SK-MEL-5 (cell line): ENCODE data around the gene GNG8. TPM values are rescaled to one million over a fixed set of nuclear protein-coding genes. Genes with fewer than 3 reads are reported as not detected.

Experiments used
- DNase-seq: peaks from one replicate; pipeline ENCODE4 v3.0.0-alpha.2; 2016; ENCODE audit warnings: low read depth, low spot score
- in situ Hi-C: cut with HindIII; loops from 2 replicates; pipeline ENCODE4 v1.10.0; 2016; ENCODE audit warnings: low sequenced_read_pairs, high pct_unique_total_duplicates, low pct_unique_long_range_greater_than_20kb
- polyA plus RNA-seq, 2 experiments: library from polyadenylated mRNA; depleted of rRNA; stranded (reverse); fragments of >200 nt; gene quantifications; 2 replicates each; pipeline ENCODE4 v1.2.3, GENCODE V29; 2015
- total RNA-seq: library from RNA; depleted of rRNA; stranded (reverse); fragments of >200 nt; shearing (Covaris generic); gene quantifications from 2 replicates; pipeline ENCODE4 v1.2.3, GENCODE V29; 2014; rRNA removed

Gene GNG8
- not detected in 2 replicates for total RNA-seq
- polyA plus RNA-seq (2015; cell fraction: cytosol; rRNA removed): not detected in 2 replicates
- not detected in 2 replicates for polyA plus RNA-seq (2015; cell fraction: nucleus; rRNA removed)

- no peak for DNase-seq
- in situ Hi-C loops: no loop called here
These were observed at the start of gene GNG8 for GRCh38 chr19:46635920-46636761. Gene GNG8 (minus strand): TSS chr19:46636202. CDS start chr19:46634682, 1,520 bp downstream.

GRCh38 chr19:46685189-46685588 is 49.2 kb upstream of the GNG8 start:
- no peak for DNase-seq
- in situ Hi-C loops: no loop called here

GRCh38 chr19:46678110-46678732 is 42.2 kb upstream of the GNG8 start:
- DNase-seq: peak; percentile 71
- in situ Hi-C loops: no loop called here

GRCh38 chr19:46674416-46675178 is 38.6 kb upstream of the GNG8 start:
- DNase-seq: peak; percentile 81
- in situ Hi-C loops: no loop called here

GRCh38 chr19:46670813-46671212 is 34.8 kb upstream of the GNG8 start:
- no peak for DNase-seq
- in situ Hi-C loops: no loop called here

GRCh38 chr19:46668662-46669061 is 32.7 kb upstream of the GNG8 start:
- in situ Hi-C loops: no loop called here
- no peak for DNase-seq

GRCh38 chr19:46665072-46665471 is 29.1 kb upstream of the GNG8 start:
- in situ Hi-C loops: no loop called here
- no peak for DNase-seq

- in situ Hi-C loops: no loop called here
These were observed 26.0 kb upstream of the GNG8 start for GRCh38 chr19:46661735-46662592.

GRCh38 chr19:46661020-46661731 is 25.2 kb upstream of the GNG8 start, which contains the start of gene DACT3:
Gene DACT3 (minus strand): TSS chr19:46661182. CDS start chr19:46661064, 118 bp downstream.
- in situ Hi-C loops: no loop called here
- peak; percentile 99 for DNase-seq

More at GRCh38 chr19:46661735-46662592, 26.0 kb upstream of the GNG8 start:
- peak; percentile 90 for DNase-seq

GRCh38 chr19:46660551-46661019 is 24.6 kb upstream of the GNG8 start:
- in situ Hi-C loops: no loop called here

GRCh38 chr19:46660008-46660517 is 24.1 kb upstream of the GNG8 start:
- DNase-seq: no peak
- in situ Hi-C loops: no loop called here

More at GRCh38 chr19:46660551-46661019, 24.6 kb upstream of the GNG8 start:
- DNase-seq: no peak

GRCh38 chr19:46659151-46660007 is 23.4 kb upstream of the GNG8 start:
- DNase-seq: no peak
- in situ Hi-C loops: no loop called here

- no peak for DNase-seq
- in situ Hi-C loops: no loop called here
These were observed 20.5 kb upstream of the GNG8 start for GRCh38 chr19:46656541-46656940.

GRCh38 chr19:46654621-46655152 is 18.7 kb upstream of the GNG8 start:
- peak; percentile 85 for DNase-seq
- in situ Hi-C loops: no loop called here

GRCh38 chr19:46650445-46650844 is 14.4 kb upstream of the GNG8 start:
- in situ Hi-C loops: no loop called here
- DNase-seq: no peak
